Measurements from ENCODE around the gene NFIX. TPM values are rescaled to one million over a fixed set of nuclear protein-coding genes. Genes with fewer than 3 reads are reported as not detected.
"Not testable (repeated sequence)": the region's sequence is repeated elsewhere in the genome, so short reads cannot be mapped to it uniquely, and the experiment has no call there.

Gene NFIX
- total RNA-seq, 1 experiment from 2014 or later, result 69.7 TPM

DNA sequence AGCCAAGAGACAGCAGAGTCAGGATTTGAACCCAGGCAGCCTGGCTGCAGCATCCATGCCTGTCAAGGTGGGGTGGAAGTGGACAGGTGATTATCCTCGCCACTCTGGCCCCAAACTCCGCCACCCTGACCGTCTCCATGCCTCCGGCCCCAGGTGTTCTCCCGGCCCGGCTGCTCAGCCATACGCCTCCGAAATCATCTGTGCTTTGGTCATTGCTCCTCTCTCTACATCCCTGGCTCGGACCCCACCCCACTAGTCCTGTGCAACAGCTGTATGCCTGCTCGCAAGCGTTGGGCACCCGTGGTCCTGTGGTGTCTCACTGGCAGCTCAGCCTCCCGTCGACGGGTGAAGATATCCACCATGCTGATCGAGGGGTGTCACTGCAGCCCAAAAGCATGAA lies 22.0 kb upstream of the NFIX start:
- DNase-seq (ENCODE audit: low spot score), result no peak
- no peak overlapping the region for H3K4me3 ChIP-seq (ENCODE audit: low read depth, low read length, poor library complexity, severe bottlenecking)

DNA sequence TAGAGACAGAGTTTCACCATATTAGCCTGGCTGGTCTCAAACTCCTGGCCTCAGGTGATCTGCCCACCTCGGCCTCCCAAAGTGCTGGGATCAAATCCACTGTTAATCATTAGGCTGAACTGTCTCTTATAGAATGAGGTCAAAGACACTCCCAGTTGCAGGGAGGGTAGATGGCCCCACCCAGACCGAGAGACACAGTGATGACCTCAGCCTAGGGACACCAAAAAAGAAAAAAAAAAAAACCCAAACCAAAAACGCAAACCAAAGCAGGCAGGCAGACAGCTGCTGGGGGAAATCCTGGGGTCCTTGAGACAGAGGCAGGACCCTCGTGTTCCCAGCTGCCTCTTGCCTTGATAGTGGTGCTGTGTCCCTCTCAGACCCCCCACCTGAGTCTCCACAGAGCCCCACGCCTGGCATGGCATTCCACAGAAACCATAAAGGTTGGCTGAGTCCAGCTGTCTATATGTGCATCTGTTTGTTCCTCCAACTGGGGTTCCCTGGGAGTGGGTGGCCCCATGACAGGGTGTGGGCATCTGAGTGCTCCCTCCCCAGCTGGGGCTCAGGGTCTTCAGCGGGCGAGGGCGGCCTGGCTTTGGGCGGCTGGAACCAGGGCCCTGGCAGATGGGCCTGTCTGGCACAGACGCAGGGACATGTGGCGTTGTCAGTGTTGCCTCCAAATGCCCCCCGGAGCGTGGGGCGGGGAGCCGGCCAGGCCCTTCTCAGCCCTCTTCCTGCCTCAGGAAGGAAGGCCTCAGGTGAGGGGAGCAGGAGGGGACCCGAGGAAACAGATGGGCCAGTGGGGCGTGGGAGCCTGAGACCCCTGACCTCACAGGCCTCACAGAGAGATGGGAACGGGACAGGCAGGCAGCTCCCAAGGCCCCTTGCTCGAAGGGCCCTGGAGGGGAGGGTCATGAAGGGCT lies 20.7 kb upstream of the NFIX start:
- no TSS peak for BruUV-seq (replicated peaks)
- intact Hi-C loops (cut with micrococcal nuclease; ENCODE audit: unreplicated experiment), result loop anchor here (5.0 to 10.0 kb wide), 3 partner anchors 288 to 620 kb away; no protein-coding TSS in a partner anchor
- H3K27me3 ChIP-seq (replicated peaks; ENCODE audit: insufficient read depth, low read depth, low read length, poor library complexity), result no peaks in the 10 kb centered on the region
- H3K27ac ChIP-seq (ENCODE audit: low read depth, low read length, poor library complexity, severe bottlenecking), result no peak overlapping the region
- DNase-seq (ENCODE audit: low spot score), result no peak
- TF ChIP-seq EZH2 (IDR thresholded peaks at IDR 0.05; ENCODE audit: borderline replicate concordance, low read depth, low read length, poor library complexity, severe bottlenecking), result no peak
- TF ChIP-seq, protein P1, sequence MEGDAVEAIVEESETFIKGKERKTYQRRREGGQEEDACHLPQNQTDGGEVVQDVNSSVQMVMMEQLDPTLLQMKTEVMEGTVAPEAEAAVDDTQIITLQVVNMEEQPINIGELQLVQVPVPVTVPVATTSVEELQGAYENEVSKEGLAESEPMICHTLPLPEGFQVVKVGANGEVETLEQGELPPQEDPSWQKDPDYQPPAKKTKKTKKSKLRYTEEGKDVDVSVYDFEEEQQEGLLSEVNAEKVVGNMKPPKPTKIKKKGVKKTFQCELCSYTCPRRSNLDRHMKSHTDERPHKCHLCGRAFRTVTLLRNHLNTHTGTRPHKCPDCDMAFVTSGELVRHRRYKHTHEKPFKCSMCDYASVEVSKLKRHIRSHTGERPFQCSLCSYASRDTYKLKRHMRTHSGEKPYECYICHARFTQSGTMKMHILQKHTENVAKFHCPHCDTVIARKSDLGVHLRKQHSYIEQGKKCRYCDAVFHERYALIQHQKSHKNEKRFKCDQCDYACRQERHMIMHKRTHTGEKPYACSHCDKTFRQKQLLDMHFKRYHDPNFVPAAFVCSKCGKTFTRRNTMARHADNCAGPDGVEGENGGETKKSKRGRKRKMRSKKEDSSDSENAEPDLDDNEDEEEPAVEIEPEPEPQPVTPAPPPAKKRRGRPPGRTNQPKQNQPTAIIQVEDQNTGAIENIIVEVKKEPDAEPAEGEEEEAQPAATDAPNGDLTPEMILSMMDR (conservative IDR thresholded peaks at IDR 0.05; ENCODE audit: low read depth, low read length), result no peak
- no peaks in the 10 kb centered on the region for H3K36me3 ChIP-seq (ENCODE audit: insufficient read depth, low read length, poor library complexity, severe bottlenecking)
- POLR2A ChIA-PET (ENCODE audit: low non-redundant PET), result interaction anchor here (0.6 kb wide), 2 partner anchors 41 to 127 kb away, joined by 4 to 5 read pairs; partner anchors contain the start of gene FARSA
- no peak overlapping the region for H3K4me3 ChIP-seq (ENCODE audit: low read depth, low read length, poor library complexity, severe bottlenecking)
- CTCF ChIA-PET, result interaction anchor here (0.6 to 1.2 kb wide), 2 partner anchors 11 to 119 kb away, joined by 4 to 7 read pairs; no protein-coding TSS in a partner anchor
- H3K9me3 ChIP-seq (ENCODE audit: low read depth, low read length, poor library complexity, severe bottlenecking), result no peaks in the 10 kb centered on the region
- no peaks in the 10 kb centered on the region for H3K4me1 ChIP-seq (ENCODE audit: insufficient read depth, low read length, poor library complexity, severe bottlenecking)

More for the DNA sequence above, 22.0 kb upstream of the NFIX start:
- BruUV-seq (replicated peaks), result no TSS peak
- no peaks in the 10 kb centered on the region for H3K36me3 ChIP-seq (ENCODE audit: insufficient read depth, low read length, poor library complexity, severe bottlenecking)
- CTCF ChIA-PET, result interaction anchor here (1.2 kb wide), 1 partner anchor 121 kb away, joined by 7 read pairs; no protein-coding TSS in a partner anchor
- no peaks in the 10 kb centered on the region for H3K4me1 ChIP-seq (ENCODE audit: insufficient read depth, low read length, poor library complexity, severe bottlenecking)
- no peaks in the 10 kb centered on the region for H3K9me3 ChIP-seq (ENCODE audit: low read depth, low read length, poor library complexity, severe bottlenecking)
- H3K27me3 ChIP-seq (replicated peaks; ENCODE audit: insufficient read depth, low read depth, low read length, poor library complexity), result no peaks in the 10 kb centered on the region
- H3K27ac ChIP-seq (ENCODE audit: low read depth, low read length, poor library complexity, severe bottlenecking), result no peak overlapping the region
- TF ChIP-seq, protein P1 (conservative IDR thresholded peaks at IDR 0.05; ENCODE audit: low read depth, low read length), result no peak
- TF ChIP-seq EZH2 (IDR thresholded peaks at IDR 0.05; ENCODE audit: borderline replicate concordance, low read depth, low read length, poor library complexity, severe bottlenecking), result no peak
- intact Hi-C loops (cut with micrococcal nuclease; ENCODE audit: unreplicated experiment), result loop anchor here (10.0 kb wide), 2 partner anchors 462 to 622 kb away; no protein-coding TSS in a partner anchor
- POLR2A ChIA-PET (ENCODE audit: low non-redundant PET), result interaction anchor here (0.7 kb wide), 1 partner anchor 173 kb away, joined by 3 read pairs; no protein-coding TSS in a partner anchor

DNA sequence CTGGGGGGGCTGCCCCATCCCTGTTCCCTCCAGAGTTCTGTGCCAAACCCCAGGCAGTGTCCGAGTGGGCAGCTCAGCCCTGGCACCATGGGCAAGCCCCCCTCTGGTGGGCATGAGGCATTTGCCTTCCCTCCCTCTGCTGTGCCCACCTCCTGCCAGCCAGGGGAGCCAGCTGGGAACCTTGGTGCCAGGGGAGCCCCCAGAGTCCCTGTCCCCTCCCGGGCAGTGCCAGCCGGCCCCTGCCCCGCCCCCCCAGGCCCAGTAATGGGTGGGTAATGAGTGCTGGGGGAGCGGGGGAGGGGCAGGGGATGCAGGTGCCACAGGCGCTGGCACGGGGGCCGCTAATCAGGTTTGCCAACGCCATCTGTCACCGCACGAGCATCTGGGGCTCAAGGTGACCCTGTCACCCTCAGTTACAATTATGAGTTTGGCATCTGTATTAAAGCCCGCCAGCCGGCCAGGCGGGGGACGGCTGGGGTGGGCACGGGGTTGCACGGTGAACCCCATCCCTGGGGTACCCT lies 20.0 kb upstream of the NFIX start:
- TF ChIP-seq, protein P1 (conservative IDR thresholded peaks at IDR 0.05; ENCODE audit: low read depth, low read length), result no peak
- TF ChIP-seq EZH2 (IDR thresholded peaks at IDR 0.05; ENCODE audit: borderline replicate concordance, low read depth, low read length, poor library complexity, severe bottlenecking), result no peak
- intact Hi-C loops (cut with micrococcal nuclease; ENCODE audit: unreplicated experiment), result loop anchor here (5.0 to 10.0 kb wide), 3 partner anchors 287 to 620 kb away; no protein-coding TSS in a partner anchor

DNA sequence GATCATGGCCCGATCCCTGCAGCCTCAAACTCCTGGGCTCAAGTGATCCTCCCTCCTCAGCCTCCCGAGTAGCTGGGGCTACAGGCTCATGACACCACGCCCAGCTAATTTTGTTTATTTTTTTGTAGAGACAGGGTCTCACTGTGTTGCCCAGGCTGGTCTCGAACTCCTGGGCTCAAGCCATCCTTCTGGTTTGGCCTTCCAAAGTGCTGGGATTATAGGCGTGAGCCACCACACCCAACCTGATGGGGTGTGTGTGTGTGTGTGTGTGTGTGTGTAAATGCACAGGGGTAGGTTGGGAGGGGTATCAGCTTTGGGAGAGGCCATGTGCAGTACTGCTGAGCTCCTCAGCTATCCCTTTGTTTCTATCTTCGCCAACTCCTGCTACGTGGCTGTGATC lies 19.2 kb upstream of the NFIX start:
- intact Hi-C loops (cut with micrococcal nuclease; ENCODE audit: unreplicated experiment), result loop anchor here (5.0 to 10.0 kb wide), 3 partner anchors 286 to 619 kb away; no protein-coding TSS in a partner anchor
- POLR2A ChIA-PET (ENCODE audit: low non-redundant PET); H3K4me1 ChIP-seq (ENCODE audit: insufficient read depth, low read length, poor library complexity, severe bottlenecking); H3K27ac ChIP-seq (ENCODE audit: low read depth, low read length, poor library complexity, severe bottlenecking); BruUV-seq (replicated peaks); DNase-seq (ENCODE audit: low spot score); H3K4me3 ChIP-seq (ENCODE audit: low read depth, low read length, poor library complexity, severe bottlenecking); H3K9me3 ChIP-seq (ENCODE audit: low read depth, low read length, poor library complexity, severe bottlenecking); H3K36me3 ChIP-seq (ENCODE audit: insufficient read depth, low read length, poor library complexity, severe bottlenecking); H3K27me3 ChIP-seq (replicated peaks; ENCODE audit: insufficient read depth, low read depth, low read length, poor library complexity): not testable (repeated sequence)
- CTCF ChIA-PET, result interaction anchor here (0.9 to 2.9 kb wide), 3 partner anchors 11 to 202 kb away, joined by 3 to 17 read pairs (median 5); no protein-coding TSS in a partner anchor

More for the DNA sequence above, 20.0 kb upstream of the NFIX start:
- no TSS peak for BruUV-seq (replicated peaks)
- H3K27me3 ChIP-seq (replicated peaks; ENCODE audit: insufficient read depth, low read depth, low read length, poor library complexity), result no peaks in the 10 kb centered on the region
- no peak overlapping the region for H3K4me3 ChIP-seq (ENCODE audit: low read depth, low read length, poor library complexity, severe bottlenecking)
- no peaks in the 10 kb centered on the region for H3K4me1 ChIP-seq (ENCODE audit: insufficient read depth, low read length, poor library complexity, severe bottlenecking)
- no peaks in the 10 kb centered on the region for H3K9me3 ChIP-seq (ENCODE audit: low read depth, low read length, poor library complexity, severe bottlenecking)
- ChIA-PET POLR2A (ENCODE audit: low non-redundant PET) (no interaction called here), CTCF (interaction anchor here (2.9 kb wide), 1 partner anchor 10 kb away, joined by 17 read pairs; no protein-coding TSS in a partner anchor)
- no peak for DNase-seq (ENCODE audit: low spot score)
- H3K27ac ChIP-seq (ENCODE audit: low read depth, low read length, poor library complexity, severe bottlenecking), result no peak overlapping the region
- no peaks in the 10 kb centered on the region for H3K36me3 ChIP-seq (ENCODE audit: insufficient read depth, low read length, poor library complexity, severe bottlenecking)

Measured in A673 (cell line).